GM23248 (cell line): Measurements from ENCODE around the gene YWHAB. TPM values are rescaled to one million over a fixed set of nuclear protein-coding genes. Genes with fewer than 3 reads are reported as not detected.
"Not testable (repeated sequence)": the region's sequence is repeated elsewhere in the genome, so short reads cannot be mapped to it uniquely, and the experiment has no call there.

ENCODE experiments used
- DNase-seq: peaks from one replicate; pipeline ENCODE4 v3.0.0-alpha.2; 2015
- H2AFZ ChIP-seq: fragments of 200-600 bp; sonication (generic); 2 replicates; pipeline ENCODE4 v1.6.1; 2016; ENCODE audit warnings: antibody characterized with exemption
- H3F3A ChIP-seq: fragments of 200-600 bp; sonication (generic); 2 replicates; pipeline ENCODE4 v1.6.1; 2016; ENCODE audit warnings: mild to moderate bottlenecking, antibody characterized with exemption, mixed run types; ENCODE audit not compliant: insufficient read depth
- H3K27ac ChIP-seq: fragments of 200-600 bp; sonication (generic); 2 replicates; pipeline ENCODE4 v1.5.1; 2016; ENCODE audit warnings: mild to moderate bottlenecking
- H3K27me3 ChIP-seq: fragments of 200-600 bp; sonication (generic); replicated peaks from 2 replicates; pipeline ENCODE4 v1.6.1; 2016; ENCODE audit warnings: mild to moderate bottlenecking; ENCODE audit not compliant: insufficient read depth
- H3K36me3 ChIP-seq: fragments of 200-600 bp; sonication (generic); 2 replicates; pipeline ENCODE4 v1.6.1; 2016; ENCODE audit warnings: low read depth, mild to moderate bottlenecking
- H3K4me1 ChIP-seq: fragments of 200-600 bp; sonication (generic); 2 replicates; pipeline ENCODE4 v1.6.1; 2016; ENCODE audit warnings: mild to moderate bottlenecking; ENCODE audit not compliant: insufficient read depth
- H3K4me2 ChIP-seq: fragments of 200-600 bp; sonication (generic); one replicate; pipeline ENCODE4 v1.6.1; 2016; ENCODE audit warnings: mild to moderate bottlenecking; ENCODE audit not compliant: unreplicated experiment
- H3K4me3 ChIP-seq: fragments of 200-600 bp; sonication (generic); 2 replicates; pipeline ENCODE4 v1.5.1; 2016; ENCODE audit warnings: mild to moderate bottlenecking
- H3K79me2 ChIP-seq: fragments of 200-600 bp; sonication (generic); 2 replicates; pipeline ENCODE4 v1.6.1; 2016; ENCODE audit warnings: mild to moderate bottlenecking; ENCODE audit not compliant: insufficient read depth
- H3K9ac ChIP-seq: fragments of 200-600 bp; sonication (generic); 2 replicates; pipeline ENCODE4 v1.6.1; 2016; ENCODE audit warnings: mild to moderate bottlenecking
- H3K9me2 ChIP-seq: fragments of 200-600 bp; sonication (generic); 2 replicates; pipeline ENCODE4 v1.6.1; 2016; ENCODE audit warnings: mixed run types, mild to moderate bottlenecking, moderate library complexity; ENCODE audit not compliant: insufficient read depth
- H3K9me3 ChIP-seq: fragments of 200-600 bp; sonication (generic); one replicate; pipeline ENCODE4 v1.6.1; 2017; ENCODE audit warnings: low read depth
- H4K20me1 ChIP-seq: fragments of 200-600 bp; sonication (generic); 2 replicates; pipeline ENCODE4 v1.6.0; 2016; ENCODE audit not compliant: insufficient read depth
- EZH2 ChIP-seq: fragments of 200-600 bp; sonication (generic); IDR thresholded peaks from 2 replicates; pipeline ENCODE4 v1.6.1; 2018; ENCODE audit warnings: antibody characterized with exemption, mild to moderate bottlenecking; ENCODE audit not compliant: insufficient read depth, poor library complexity, severe bottlenecking
- EZH2phosphoT487 ChIP-seq: fragments of 200-600 bp; sonication (generic); IDR thresholded peaks from 2 replicates; pipeline ENCODE4 v1.6.1; 2018; ENCODE audit warnings: antibody characterized with exemption, moderate library complexity, mild to moderate bottlenecking, low read depth; ENCODE audit not compliant: insufficient read depth
- WGBS, 2 experiments: methylation state at CpG; one replicate each; pipeline ENCODE4 v1.1.6; 2015 to 2017; ENCODE audit warnings: low lambda C conversion rate in 2 of 2, low coverage in 1 of 2; ENCODE audit errors: missing lambda C conversion rate in 2 of 2; 5-methylcytosine and 5-hydroxymethylcytosine counted together
- in situ Hi-C: fragments of 300-500 bp; cut with MboI; formaldehyde crosslinking; loops from 2 replicates; pipeline ENCODE4 v1.15.0; 2020
- polyA plus RNA-seq: library from polyadenylated mRNA; unstranded; fragments of >200 nt; fragmentation: Nextera tagmentation; extraction: Ambion mirVana; gene quantifications from 2 replicates; pipeline ENCODE4 v1.2.1, GENCODE V29; 2016
- total RNA-seq: library from RNA; depleted of rRNA; stranded (reverse); fragments of >200 nt; shearing (Covaris generic); gene quantifications from 2 replicates; pipeline ENCODE4 v1.2.3, GENCODE V29; 2014

The YWHAB gene
- total and polyA plus RNA-seq, 2 experiments from 2014 or later = 116 to 425 TPM

DNA sequence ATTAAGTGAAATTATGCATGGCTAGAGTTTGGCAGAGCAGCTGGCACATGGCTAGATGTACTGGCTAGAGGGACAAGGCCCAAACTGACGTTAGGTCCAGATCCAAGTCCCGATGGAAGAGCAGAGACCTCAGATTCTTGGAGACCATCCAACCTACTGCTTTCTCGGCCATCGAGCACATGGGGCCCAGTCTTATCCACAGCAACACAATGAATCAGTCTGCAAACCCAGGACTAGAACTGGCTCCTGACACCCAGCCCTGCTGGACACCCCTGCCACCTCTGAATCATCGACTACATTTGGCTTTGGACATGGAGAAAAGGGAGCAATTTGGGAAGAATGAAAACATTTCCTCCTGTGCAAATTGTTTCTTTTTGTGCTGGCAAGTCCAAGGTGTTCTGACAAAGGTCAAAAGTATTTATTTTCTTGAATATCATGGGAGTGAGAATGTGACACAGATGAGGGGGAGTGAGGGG, 23.9 kb upstream of the YWHAB start:
- H3K27ac ChIP-seq = peak overlapping the region; percentile 65
- H3K27me3 ChIP-seq = no peaks in the 10 kb centered on the region
- H4K20me1 ChIP-seq = no peaks in the 10 kb centered on the region
- peak overlapping the region; percentile 47 for H2AFZ ChIP-seq
- peaks cover 29% of the 10 kb centered on the region for H3K4me1 ChIP-seq
- no peaks in the 10 kb centered on the region for H3K79me2 ChIP-seq
- in situ Hi-C loops = loop anchor here (10.0 kb wide), 2 partner anchors 117 to 177 kb away; partner anchors contain the start of gene KCNK15
- H3K36me3 ChIP-seq = no peaks in the 10 kb centered on the region
- no peak for TF ChIP-seq EZH2phosphoT487
- no peak for TF ChIP-seq EZH2
- H3K4me2 ChIP-seq = peak overlapping the region; percentile 62
- H3F3A ChIP-seq = peaks cover 11% of the 10 kb centered on the region
- H3K4me3 ChIP-seq = no peak overlapping the region
- peak; percentile 88 for DNase-seq
- H3K9me2 ChIP-seq = no peaks in the 10 kb centered on the region
- no peaks in the 10 kb centered on the region for H3K9me3 ChIP-seq
- H3K9ac ChIP-seq = 0 out of 2 replicates have a peak overlapping the region, but pooled peaks have one; percentile 21
- 0% methylated on average over 5 of the region's 5 CpGs for WGBS, 2 experiments

DNA sequence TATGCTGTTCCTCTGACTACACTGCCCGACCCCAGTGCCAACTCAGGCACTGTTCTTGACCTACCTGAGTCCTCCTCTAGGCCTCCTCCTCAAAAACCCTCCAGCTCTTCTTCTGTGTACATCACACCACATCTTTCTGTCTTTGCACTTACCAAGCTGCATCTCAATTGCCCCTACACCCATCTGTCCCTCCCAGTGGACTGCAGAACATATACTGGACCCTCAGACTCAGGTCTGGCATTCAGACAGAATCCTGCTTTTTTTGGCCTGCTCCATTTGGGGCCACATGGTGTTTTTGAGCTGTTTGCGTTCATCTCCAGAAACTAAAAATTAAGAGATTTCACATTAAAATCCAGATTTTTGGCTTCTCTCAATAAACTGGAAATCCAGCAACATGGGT, 23.2 kb upstream of the YWHAB start:
- TF ChIP-seq EZH2 = no peak
- no peak for TF ChIP-seq EZH2phosphoT487
- Histone ChIP-seq H3K27me3 (no peaks in the 10 kb centered on the region), H3K4me3 (no peak overlapping the region), H3K9ac (no peak overlapping the region), H2AFZ (0 out of 2 replicates have a peak overlapping the region, but pooled peaks have one; percentile 2), H3K9me3 (no peaks in the 10 kb centered on the region), H3K4me1 (peaks cover 34% of the 10 kb centered on the region), H3F3A (peaks cover 14% of the 10 kb centered on the region), H3K36me3 (no peaks in the 10 kb centered on the region), H3K27ac (peak overlapping the region; percentile 65; the same call in 1 of the 2 replicates), H3K79me2 (no peaks in the 10 kb centered on the region), H4K20me1 (no peaks in the 10 kb centered on the region), H3K9me2 (no peaks in the 10 kb centered on the region), H3K4me2 (peak overlapping the region; percentile 62)
- peak; percentile 14 for DNase-seq
- WGBS, 2 experiments = 21 to 32% methylated on average over 2 of the region's 2 CpGs
- in situ Hi-C loops = loop anchor here (10.0 kb wide), 2 partner anchors 117 to 177 kb away; partner anchors contain the start of gene KCNK15

DNA sequence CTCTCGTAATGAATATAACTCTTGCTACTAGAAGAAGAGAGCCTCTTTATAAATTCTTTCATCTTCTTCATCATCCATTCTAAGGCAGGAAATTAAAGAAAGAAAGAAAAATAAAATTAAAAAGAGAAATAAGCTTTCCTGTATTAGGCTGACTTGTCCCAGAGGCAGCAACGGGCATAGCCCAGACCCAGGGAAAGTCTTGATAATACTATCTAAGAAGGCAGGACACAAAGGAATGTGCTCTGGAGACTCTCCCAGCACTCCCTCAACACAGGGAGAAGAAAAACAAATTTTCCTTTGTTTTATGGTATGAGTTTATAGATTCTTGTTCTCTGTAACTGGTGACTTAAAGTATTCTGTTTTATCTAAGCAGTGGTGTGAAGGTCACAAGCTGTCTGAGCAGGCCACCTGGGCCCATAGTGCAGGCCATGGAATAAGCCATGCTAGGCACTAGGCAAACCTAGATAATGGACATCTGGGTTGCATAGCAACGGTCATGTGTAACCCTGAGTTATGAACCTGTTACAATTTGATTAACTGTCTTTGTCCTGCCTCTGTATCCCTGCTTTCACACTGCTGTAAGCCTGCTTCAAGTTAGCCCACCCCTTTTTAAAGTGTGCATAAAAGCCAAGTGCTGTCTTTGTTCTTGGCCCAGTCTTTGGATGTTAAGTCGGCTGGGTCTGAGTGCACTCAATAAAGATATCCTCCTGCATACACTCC, 22.0 kb upstream of the YWHAB start:
- not testable (repeated sequence) for H3K79me2 ChIP-seq, H2AFZ ChIP-seq, H3K9me2 ChIP-seq, H3K4me2 ChIP-seq, H3K36me3 ChIP-seq, DNase-seq, H4K20me1 ChIP-seq, H3K27ac ChIP-seq, H3K27me3 ChIP-seq, H3K4me3 ChIP-seq, H3K9ac ChIP-seq, H3K9me3 ChIP-seq
- Histone ChIP-seq H3K4me1 (peaks cover 36% of the 10 kb centered on the region), H3F3A (peaks cover 14% of the 10 kb centered on the region)
- WGBS, 2 experiments = 58 to 59% methylated on average over 4 of the region's 4 CpGs
- in situ Hi-C loops = loop anchor here (10.0 kb wide), 2 partner anchors 119 to 179 kb away; partner anchors contain the start of gene KCNK15

- WGBS, 2 experiments = 61 to 64% methylated on average over 3 of the region's 3 CpGs
- not testable (repeated sequence) for H3K27ac ChIP-seq, DNase-seq, H3K9me2 ChIP-seq, H3K79me2 ChIP-seq, H4K20me1 ChIP-seq, H3K27me3 ChIP-seq, H3K4me3 ChIP-seq, H3K9me3 ChIP-seq, H3K36me3 ChIP-seq, H3K4me2 ChIP-seq, H3K9ac ChIP-seq, H2AFZ ChIP-seq
- in situ Hi-C loops = loop anchor here (10.0 kb wide), 2 partner anchors 120 to 180 kb away; partner anchors contain the start of gene KCNK15
- Histone ChIP-seq H3K4me1 (peaks cover 36% of the 10 kb centered on the region), H3F3A (peaks cover 14% of the 10 kb centered on the region)
Observed at GRCh38 chr20:44864493-44864892, 21.0 kb upstream of the YWHAB start.
